ENCODE measurements around the gene SMIM28.

The SMIM28 gene

GRCh38 chr6:138374815-138375214, 2.9 kb upstream of the SMIM28 start:
- no peak for DNase-seq

DNA sequence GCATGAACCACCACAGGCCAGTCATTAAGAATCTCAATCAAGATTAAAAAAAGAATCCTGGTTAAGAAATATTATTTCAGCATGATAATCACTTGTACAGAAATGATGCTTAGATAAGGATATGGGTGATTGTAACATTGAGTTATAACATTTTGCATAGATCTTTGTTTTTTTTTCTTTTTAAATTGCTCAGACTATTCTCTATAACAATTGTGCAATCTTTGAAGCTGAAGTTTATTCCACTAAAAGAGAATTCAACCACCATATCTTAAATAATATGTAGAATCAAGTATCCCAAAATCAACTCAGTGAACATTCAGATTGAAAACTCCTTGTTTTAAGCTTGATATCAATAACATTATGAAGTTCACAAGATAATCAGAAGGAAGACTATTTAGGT, 663 bp upstream of the SMIM28 start:
- DNase-seq, result no peak

DNA sequence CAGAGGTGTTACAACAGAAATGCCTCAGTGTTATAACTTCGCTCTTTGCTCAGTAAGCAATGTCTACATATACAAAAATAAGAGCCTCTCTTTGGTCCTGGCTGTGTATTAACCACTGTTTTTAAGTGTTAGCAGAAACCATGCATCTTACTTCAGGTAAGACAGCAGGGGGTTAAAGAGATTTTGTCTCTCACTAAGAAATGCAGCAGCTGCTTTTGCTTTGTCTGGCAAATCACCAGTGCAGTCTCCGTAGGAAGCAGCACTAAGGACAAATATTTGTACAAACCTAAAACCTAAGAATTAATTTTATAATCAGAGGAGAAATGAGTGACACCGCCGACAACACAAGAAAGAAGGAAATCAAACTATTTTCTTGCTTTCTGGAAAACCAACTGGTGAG, 758 bp downstream of the SMIM28 start:
- DNase-seq, result no peak

GRCh38 chr6:138382498-138383265, 5.0 kb downstream of the SMIM28 start:
- no peak for DNase-seq

DNA sequence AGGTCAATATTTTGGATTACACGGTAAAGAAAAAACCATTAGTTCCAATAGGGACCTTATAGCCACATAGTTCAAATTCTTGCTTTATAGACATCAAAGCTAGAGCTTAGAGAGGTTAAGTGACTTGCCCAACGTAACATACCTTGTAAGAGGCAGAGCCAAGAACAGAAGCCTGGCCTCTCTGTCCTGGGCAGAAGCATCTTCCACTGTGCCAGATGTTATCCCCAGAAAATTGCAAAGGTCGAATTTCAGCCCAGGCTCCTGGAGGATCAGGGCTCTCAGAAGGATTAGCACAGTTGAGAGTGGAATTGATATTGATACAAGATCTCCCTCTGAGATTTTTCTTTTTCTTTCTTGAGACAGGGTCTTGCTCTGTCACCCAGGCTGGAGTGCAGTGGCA, 6.1 kb downstream of the SMIM28 start:
- no peak for DNase-seq

GRCh38 chr6:138386897-138387296, 9.2 kb downstream of the SMIM28 start:
- DNase-seq, result no peak

GRCh38 chr6:138387577-138388368, 10.1 kb downstream of the SMIM28 start:
- no peak for DNase-seq

DNA sequence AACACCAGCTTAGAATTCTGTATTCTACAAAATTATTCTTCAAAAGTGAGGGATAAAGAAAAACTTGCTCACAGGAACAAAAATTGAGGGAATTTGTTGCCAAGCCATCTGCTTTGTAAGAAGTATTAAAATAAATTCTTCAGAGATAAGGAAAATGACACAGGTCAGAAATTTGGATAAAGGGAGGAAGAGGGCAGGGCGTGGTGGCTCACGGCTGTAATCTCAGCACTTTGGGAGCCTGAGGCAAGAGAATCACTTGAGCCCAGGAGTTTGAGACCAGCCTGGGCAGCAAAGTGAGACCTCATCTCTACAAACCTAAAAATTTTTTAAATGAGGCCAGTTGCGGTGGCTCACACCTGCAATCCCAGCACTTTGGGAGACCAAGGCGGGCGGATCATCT, 11.8 kb downstream of the SMIM28 start:
- DNase-seq, result no peak

- DNase-seq, result no peak
Observed at GRCh38 chr6:138393871-138394783, 16.4 kb downstream of the SMIM28 start.

- DNase-seq, result no peak
Observed at GRCh38 chr6:138396709-138397108, 19.0 kb downstream of the SMIM28 start.

- no peak for DNase-seq
Observed at GRCh38 chr6:138397128-138398122, 19.7 kb downstream of the SMIM28 start.

DNA sequence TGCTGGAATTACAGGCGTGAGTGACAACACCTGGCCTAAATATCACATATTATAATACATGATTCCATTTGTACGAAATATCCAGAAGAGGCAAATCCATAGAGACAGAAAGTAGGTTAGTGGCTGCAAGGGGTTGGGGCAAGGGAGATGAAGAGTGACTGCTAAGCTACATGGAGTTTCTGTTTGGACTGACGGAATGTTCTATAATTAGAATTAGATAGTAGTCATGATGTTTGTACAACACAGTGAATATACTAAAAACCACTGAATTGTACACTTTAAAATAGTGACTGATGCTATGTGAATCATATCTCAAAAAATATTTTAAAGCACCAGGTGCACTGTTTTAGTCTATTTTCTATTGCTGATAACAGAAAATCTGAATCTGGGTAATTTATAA, 22.6 kb downstream of the SMIM28 start:
- DNase-seq, result no peak

- no peak for DNase-seq
Observed at GRCh38 chr6:138401960-138402837, 24.5 kb downstream of the SMIM28 start.

DNA sequence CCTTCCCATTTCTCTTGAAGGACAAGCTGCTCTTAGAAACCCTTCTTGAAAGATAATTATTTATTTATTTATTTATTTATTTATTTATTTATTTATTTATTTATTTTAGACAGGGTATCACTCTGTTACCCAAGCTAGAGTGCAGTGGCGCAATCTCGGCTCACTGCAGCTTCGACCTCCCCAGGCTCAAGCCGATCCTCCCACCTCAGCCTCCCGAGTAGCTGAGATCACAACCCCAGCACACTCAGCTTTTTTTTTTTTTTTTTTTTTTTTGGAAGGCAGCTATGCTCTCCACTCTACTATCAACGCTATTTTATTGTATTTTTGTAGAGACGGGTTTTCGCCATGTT, 25.1 kb downstream of the SMIM28 start:
- no peak for DNase-seq

DNA sequence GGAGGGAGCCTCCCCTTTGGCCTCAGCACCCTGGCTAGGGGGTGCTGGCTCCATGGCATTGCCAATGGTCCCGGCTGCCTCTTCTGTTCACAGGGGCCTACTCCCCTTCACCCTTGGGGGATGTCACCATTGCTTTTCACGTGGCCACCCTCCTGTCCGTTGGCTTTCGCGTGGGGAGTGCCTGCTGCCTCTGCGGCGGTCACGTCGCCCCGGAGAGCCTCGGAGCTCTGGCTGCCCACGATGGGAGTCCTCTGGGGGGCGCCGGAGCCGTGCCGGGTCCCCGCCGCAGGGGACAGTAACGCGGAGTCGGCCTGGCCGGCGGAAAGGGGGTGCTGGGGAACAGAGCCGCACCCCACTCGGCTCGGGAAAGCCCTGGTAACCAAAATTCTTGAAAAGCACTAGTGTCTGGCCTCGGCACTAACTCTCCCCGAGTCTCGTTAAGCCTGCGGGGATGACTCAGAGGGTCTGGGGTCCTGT, 25.7 kb downstream of the SMIM28 start:
- peak; percentile 48 for DNase-seq

- DNase-seq, result peak; percentile 96
Observed at GRCh38 chr6:138403801-138404665, 26.3 kb downstream of the SMIM28 start, which contains the start of gene HEBP2. TSS of gene HEBP2 (plus strand) at chr6:138404223. CDS start at chr6:138404496, 273 bp downstream.

- DNase-seq, result peak; percentile 47
Observed at GRCh38 chr6:138404666-138405337, 27.1 kb downstream of the SMIM28 start.

DNA sequence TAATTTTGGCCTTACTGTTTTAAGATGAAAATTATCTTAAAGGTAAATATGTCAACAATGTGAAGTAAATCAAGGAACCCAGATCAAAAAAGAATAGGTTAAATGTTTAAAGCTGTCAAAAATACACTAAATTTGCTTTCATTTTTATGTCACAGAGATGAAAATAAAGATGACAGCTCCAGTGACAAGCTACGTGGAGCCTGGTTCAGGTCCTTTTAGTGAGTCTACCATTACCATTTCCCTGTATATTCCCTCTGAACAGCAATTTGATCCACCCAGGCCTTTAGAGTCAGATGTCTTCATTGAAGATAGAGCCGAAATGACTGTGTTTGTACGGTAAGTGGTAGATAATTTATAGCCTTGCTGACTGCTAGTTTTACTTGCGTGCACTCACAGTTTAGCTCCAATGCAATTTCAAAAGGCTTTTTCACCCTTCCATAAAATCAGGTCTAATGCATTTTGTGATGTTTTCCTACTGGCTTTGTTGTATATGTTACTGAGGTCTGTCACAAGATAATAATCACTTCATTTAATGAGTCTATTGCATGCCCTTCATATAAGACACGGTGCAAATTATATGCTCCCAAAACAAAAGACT, 28.2 kb downstream of the SMIM28 start:
- DNase-seq, result no peak

DNA sequence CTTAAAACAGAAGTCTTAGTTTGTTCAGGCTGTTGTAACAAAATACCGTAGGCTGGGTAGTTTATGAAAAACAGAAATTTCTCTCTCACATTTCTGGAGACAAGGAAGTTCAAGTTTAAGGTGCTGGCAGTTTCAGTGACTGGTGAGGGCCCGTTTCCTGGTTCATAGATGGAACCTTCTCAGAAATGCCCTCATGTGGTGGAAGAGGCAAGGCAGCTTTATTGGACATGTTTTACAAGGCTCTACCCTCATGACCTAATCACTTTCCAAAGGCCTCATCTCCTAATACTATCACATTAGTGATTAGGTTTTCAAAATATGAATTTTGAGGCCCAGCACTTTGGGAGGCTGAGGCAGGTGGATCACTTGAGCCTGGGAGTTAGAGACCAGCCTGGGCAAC, 28.7 kb downstream of the SMIM28 start:
- no peak for DNase-seq
